GM12878 (cell line): ENCODE data around the gene MFNG. TPM values are rescaled to one million over a fixed set of nuclear protein-coding genes. Genes with fewer than 3 reads are reported as not detected.

Experiments used
- DPF2 ChIP-seq: fragments of 450-650 bp; IDR thresholded peaks from 2 replicates; pipeline ENCODE4 v1.6.1; 2017; ENCODE audit warnings: mild to moderate bottlenecking
- RELA ChIP-seq: fragments of 450-650 bp; IDR thresholded peaks from 2 replicates; pipeline ENCODE4 v1.8.0; 2014; ENCODE audit warnings: borderline replicate concordance; ENCODE audit not compliant: partially characterized antibody
- SPI1 ChIP-seq: IDR thresholded peaks from 2 replicates; pipeline ENCODE4 v1.6.1; 2011; ENCODE audit warnings: low read depth, mild to moderate bottlenecking, low read length, moderate library complexity, borderline replicate concordance; ENCODE audit not compliant: insufficient read depth
- STAT1 ChIP-seq: fragments of 450-650 bp; conservative IDR thresholded peaks from 2 replicates; pipeline ENCODE4 v1.6.1; 2014; ENCODE audit warnings: antibody characterized with exemption, mild to moderate bottlenecking
- TAF1 ChIP-seq: IDR thresholded peaks from 2 replicates; pipeline ENCODE4 v1.6.1; 2011; ENCODE audit warnings: mild to moderate bottlenecking, low read depth, low read length, borderline replicate concordance
- polyA plus RNA-seq, 11 experiments: library from polyadenylated mRNA; depleted of rRNA in 4 of 11; unstranded in 6 of 11; stranded (reverse) in 5 of 11; fragments of >200 nt; fragmentation: Nextera tagmentation in 4 of 11; fragmentation: Illumina TruSeq in 1 of 11; extraction: Ambion mirVana in 4 of 11; extraction: Trizol in 1 of 11; gene quantifications; 1 replicate in 1 of 11; 2 replicates in 10 of 11; pipeline versions ENCODE4 v1.2.1 to v1.2.3, GENCODE V29; 2011 to 2016; ENCODE audit warnings: inconsistent platforms in 2 of 11, missing spikeins in 2 of 11, low read depth in 1 of 11
- total RNA-seq, 4 experiments: library from RNA; depleted of rRNA in 3 of 4; stranded (reverse); fragments of >200 nt in 3 of 4; fragmentation: Illumina TruSeq in 1 of 4; extraction: Trizol in 1 of 4; gene quantifications; 2 replicates each; pipeline versions ENCODE4 v1.2.1 to v1.2.3, GENCODE V29; 2013 to 2021
- TF ChIP-seq, protein P1 (sequence below): IDR thresholded peaks from 2 replicates; pipeline ENCODE4 v1.6.1; 2012; ENCODE audit warnings: improper control_type of control experiment, low read depth, low read length; ENCODE audit not compliant: insufficient replicate concordance
- TF ChIP-seq, protein P2 (sequence below): fragments of 450-650 bp; formaldehyde crosslinking; IDR thresholded peaks from 2 replicates; pipeline ENCODE4 v1.4.0; 2020; ENCODE audit warnings: mild to moderate bottlenecking, moderate library complexity
- TF ChIP-seq, protein P3 (sequence below): IDR thresholded peaks from 2 replicates; pipeline ENCODE4 v1.6.1; 2012; ENCODE audit warnings: low read depth, low read length, improper control_type of control experiment

The MFNG gene
- total and polyA plus RNA-seq, 10 of the 15 experiments (the other 5 are each of a cell fraction or from before 2014, with no cell fraction given) = 11.5 to 117 (median 68.5) TPM

DNA sequence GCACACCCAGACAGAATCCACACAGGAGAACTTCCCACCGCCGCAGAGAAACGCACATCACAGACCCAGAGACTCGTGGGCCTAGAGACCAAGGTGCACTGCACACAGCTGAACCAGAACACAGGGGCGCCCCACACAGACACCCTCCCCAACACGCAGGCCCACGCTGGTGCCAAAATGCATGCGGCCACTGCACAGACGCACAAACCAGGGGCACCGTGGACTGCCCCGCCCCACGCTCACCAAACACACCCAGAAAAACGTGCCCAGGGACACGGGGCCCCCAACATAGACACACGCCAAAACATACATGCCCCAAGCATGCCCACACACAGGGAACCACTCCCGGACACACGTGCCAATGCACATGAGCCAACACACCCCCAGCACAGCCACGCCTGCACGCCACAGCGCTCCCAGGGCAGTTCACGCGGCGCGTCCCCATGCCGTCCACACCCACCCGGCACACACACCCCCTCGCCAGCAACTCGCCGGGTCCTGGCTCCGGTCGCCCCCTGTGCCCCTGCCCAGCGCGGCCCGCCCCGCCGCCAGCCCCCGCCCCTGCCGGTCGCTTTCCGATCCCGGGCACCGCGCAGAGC, 66.7 kb downstream of the MFNG start (continued):
- TF ChIP-seq, protein P1, sequence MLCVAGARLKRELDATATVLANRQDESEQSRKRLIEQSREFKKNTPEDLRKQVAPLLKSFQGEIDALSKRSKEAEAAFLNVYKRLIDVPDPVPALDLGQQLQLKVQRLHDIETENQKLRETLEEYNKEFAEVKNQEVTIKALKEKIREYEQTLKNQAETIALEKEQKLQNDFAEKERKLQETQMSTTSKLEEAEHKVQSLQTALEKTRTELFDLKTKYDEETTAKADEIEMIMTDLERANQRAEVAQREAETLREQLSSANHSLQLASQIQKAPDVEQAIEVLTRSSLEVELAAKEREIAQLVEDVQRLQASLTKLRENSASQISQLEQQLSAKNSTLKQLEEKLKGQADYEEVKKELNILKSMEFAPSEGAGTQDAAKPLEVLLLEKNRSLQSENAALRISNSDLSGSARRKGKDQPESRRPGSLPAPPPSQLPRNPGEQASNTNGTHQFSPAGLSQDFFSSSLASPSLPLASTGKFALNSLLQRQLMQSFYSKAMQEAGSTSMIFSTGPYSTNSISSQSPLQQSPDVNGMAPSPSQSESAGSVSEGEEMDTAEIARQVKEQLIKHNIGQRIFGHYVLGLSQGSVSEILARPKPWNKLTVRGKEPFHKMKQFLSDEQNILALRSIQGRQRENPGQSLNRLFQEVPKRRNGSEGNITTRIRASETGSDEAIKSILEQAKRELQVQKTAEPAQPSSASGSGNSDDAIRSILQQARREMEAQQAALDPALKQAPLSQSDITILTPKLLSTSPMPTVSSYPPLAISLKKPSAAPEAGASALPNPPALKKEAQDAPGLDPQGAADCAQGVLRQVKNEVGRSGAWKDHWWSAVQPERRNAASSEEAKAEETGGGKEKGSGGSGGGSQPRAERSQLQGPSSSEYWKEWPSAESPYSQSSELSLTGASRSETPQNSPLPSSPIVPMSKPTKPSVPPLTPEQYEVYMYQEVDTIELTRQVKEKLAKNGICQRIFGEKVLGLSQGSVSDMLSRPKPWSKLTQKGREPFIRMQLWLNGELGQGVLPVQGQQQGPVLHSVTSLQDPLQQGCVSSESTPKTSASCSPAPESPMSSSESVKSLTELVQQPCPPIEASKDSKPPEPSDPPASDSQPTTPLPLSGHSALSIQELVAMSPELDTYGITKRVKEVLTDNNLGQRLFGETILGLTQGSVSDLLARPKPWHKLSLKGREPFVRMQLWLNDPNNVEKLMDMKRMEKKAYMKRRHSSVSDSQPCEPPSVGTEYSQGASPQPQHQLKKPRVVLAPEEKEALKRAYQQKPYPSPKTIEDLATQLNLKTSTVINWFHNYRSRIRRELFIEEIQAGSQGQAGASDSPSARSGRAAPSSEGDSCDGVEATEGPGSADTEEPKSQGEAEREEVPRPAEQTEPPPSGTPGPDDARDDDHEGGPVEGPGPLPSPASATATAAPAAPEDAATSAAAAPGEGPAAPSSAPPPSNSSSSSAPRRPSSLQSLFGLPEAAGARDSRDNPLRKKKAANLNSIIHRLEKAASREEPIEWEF = no peak
- TF ChIP-seq SPI1 (no peak), STAT1 (no peak), RELA (no peak), DPF2 (no peak), TAF1 (no peak)
- TF ChIP-seq, protein P2, sequence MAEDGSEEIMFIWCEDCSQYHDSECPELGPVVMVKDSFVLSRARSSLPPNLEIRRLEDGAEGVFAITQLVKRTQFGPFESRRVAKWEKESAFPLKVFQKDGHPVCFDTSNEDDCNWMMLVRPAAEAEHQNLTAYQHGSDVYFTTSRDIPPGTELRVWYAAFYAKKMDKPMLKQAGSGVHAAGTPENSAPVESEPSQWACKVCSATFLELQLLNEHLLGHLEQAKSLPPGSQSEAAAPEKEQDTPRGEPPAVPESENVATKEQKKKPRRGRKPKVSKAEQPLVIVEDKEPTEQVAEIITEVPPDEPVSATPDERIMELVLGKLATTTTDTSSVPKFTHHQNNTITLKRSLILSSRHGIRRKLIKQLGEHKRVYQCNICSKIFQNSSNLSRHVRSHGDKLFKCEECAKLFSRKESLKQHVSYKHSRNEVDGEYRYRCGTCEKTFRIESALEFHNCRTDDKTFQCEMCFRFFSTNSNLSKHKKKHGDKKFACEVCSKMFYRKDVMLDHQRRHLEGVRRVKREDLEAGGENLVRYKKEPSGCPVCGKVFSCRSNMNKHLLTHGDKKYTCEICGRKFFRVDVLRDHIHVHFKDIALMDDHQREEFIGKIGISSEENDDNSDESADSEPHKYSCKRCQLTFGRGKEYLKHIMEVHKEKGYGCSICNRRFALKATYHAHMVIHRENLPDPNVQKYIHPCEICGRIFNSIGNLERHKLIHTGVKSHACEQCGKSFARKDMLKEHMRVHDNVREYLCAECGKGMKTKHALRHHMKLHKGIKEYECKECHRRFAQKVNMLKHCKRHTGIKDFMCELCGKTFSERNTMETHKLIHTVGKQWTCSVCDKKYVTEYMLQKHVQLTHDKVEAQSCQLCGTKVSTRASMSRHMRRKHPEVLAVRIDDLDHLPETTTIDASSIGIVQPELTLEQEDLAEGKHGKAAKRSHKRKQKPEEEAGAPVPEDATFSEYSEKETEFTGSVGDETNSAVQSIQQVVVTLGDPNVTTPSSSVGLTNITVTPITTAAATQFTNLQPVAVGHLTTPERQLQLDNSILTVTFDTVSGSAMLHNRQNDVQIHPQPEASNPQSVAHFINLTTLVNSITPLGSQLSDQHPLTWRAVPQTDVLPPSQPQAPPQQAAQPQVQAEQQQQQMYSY (CRISPR knock-in tag) = no peak
- TF ChIP-seq, protein P3, sequence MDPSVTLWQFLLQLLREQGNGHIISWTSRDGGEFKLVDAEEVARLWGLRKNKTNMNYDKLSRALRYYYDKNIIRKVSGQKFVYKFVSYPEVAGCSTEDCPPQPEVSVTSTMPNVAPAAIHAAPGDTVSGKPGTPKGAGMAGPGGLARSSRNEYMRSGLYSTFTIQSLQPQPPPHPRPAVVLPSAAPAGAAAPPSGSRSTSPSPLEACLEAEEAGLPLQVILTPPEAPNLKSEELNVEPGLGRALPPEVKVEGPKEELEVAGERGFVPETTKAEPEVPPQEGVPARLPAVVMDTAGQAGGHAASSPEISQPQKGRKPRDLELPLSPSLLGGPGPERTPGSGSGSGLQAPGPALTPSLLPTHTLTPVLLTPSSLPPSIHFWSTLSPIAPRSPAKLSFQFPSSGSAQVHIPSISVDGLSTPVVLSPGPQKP = no peak

Other genes starting within 250 kb of the MFNG start
Only the 7 nearest of the 12 such genes appear.
- gene ELFN2, start 58.9 kb downstream of the MFNG start, total RNA-seq (2014; rRNA removed) = not detected in 2 replicates
- gene ELFN2, start 58.9 kb downstream of the MFNG start, total RNA-seq (2014; rRNA removed; fragmentation: Illumina TruSeq; extraction: Trizol) = not detected in 2 replicates
- gene ELFN2, start 58.9 kb downstream of the MFNG start, total RNA-seq (2021) = 0.03 and 0.05 TPM in 2 replicates
- 0.03 TPM in 1 of 2 replicates, not detected in the other for gene ELFN2, start 58.9 kb downstream of the MFNG start, polyA plus RNA-seq (2011; rRNA removed)
- not detected in 2 replicates for gene ELFN2, start 58.9 kb downstream of the MFNG start, polyA plus RNA-seq (2014; fragmentation: Illumina TruSeq; extraction: Trizol)
- gene ELFN2, start 58.9 kb downstream of the MFNG start, polyA plus RNA-seq (2014; fragmentation: Nextera tagmentation; extraction: Ambion mirVana) = not detected
- not detected in 2 replicates for gene ELFN2, start 58.9 kb downstream of the MFNG start, polyA plus RNA-seq (2014; rRNA removed)
- not detected for gene ELFN2, start 58.9 kb downstream of the MFNG start, polyA plus RNA-seq (2016; fragmentation: Nextera tagmentation; extraction: Ambion mirVana)
- not detected in 2 replicates for gene CARD10, start 33.0 kb upstream of the MFNG start, total RNA-seq (2014; rRNA removed)
- gene CARD10, start 33.0 kb upstream of the MFNG start, total RNA-seq (2014; rRNA removed; fragmentation: Illumina TruSeq; extraction: Trizol) = not detected in 2 replicates
- 0.08 and 0.21 TPM in 2 replicates for gene CARD10, start 33.0 kb upstream of the MFNG start, total RNA-seq (2021)
- 0.04 and 0.10 TPM in 2 replicates for gene CARD10, start 33.0 kb upstream of the MFNG start, polyA plus RNA-seq (2011; rRNA removed)
- gene CARD10, start 33.0 kb upstream of the MFNG start, polyA plus RNA-seq (2014; fragmentation: Illumina TruSeq; extraction: Trizol) = not detected in 2 replicates
- not detected for gene CARD10, start 33.0 kb upstream of the MFNG start, polyA plus RNA-seq (2014; fragmentation: Nextera tagmentation; extraction: Ambion mirVana)
- gene CARD10, start 33.0 kb upstream of the MFNG start, polyA plus RNA-seq (2014; rRNA removed) = 0.10 TPM in 1 of 2 replicates, not detected in the other
- gene CARD10, start 33.0 kb upstream of the MFNG start, polyA plus RNA-seq (2016; fragmentation: Nextera tagmentation; extraction: Ambion mirVana) = not detected
- not detected in 2 replicates for gene CDC42EP1, start 74.1 kb upstream of the MFNG start, total RNA-seq (2014; rRNA removed)
- gene CDC42EP1, start 74.1 kb upstream of the MFNG start, total RNA-seq (2014; rRNA removed; fragmentation: Illumina TruSeq; extraction: Trizol) = not detected in 2 replicates
- 0.19 and 0.33 TPM in 2 replicates for gene CDC42EP1, start 74.1 kb upstream of the MFNG start, total RNA-seq (2021)
- gene CDC42EP1, start 74.1 kb upstream of the MFNG start, polyA plus RNA-seq (2011; rRNA removed) = not detected in 2 replicates
- gene CDC42EP1, start 74.1 kb upstream of the MFNG start, polyA plus RNA-seq (2014; fragmentation: Illumina TruSeq; extraction: Trizol) = not detected in 2 replicates
- gene CDC42EP1, start 74.1 kb upstream of the MFNG start, polyA plus RNA-seq (2014; fragmentation: Nextera tagmentation; extraction: Ambion mirVana) = not detected
- gene CDC42EP1, start 74.1 kb upstream of the MFNG start, polyA plus RNA-seq (2014; rRNA removed) = 0.04 TPM in 1 of 2 replicates, not detected in the other
- gene CDC42EP1, start 74.1 kb upstream of the MFNG start, polyA plus RNA-seq (2016; fragmentation: Nextera tagmentation; extraction: Ambion mirVana) = under 1 TPM in 1 of 2 experiments, not detected in 1; 0.09 TPM
- 0.56 and 0.60 TPM in 2 replicates for gene LGALS2, start 93.7 kb upstream of the MFNG start, total RNA-seq (2014; rRNA removed)
- gene LGALS2, start 93.7 kb upstream of the MFNG start, total RNA-seq (2014; rRNA removed; fragmentation: Illumina TruSeq; extraction: Trizol) = 0.58 and 0.69 TPM in 2 replicates
- 0.67 and 0.85 TPM in 2 replicates for gene LGALS2, start 93.7 kb upstream of the MFNG start, total RNA-seq (2021)
- gene LGALS2, start 93.7 kb upstream of the MFNG start, polyA plus RNA-seq (2011; rRNA removed) = 1.2 and 2.7 TPM in 2 replicates
- gene LGALS2, start 93.7 kb upstream of the MFNG start, polyA plus RNA-seq (2014; fragmentation: Illumina TruSeq; extraction: Trizol) = 0.56 TPM in 1 of 2 replicates, not detected in the other
- 1 to 10 TPM; 1.8 to 2.9 TPM for gene LGALS2, start 93.7 kb upstream of the MFNG start, polyA plus RNA-seq (2014; fragmentation: Nextera tagmentation; extraction: Ambion mirVana)
- 0.77 and 1.9 TPM in 2 replicates for gene LGALS2, start 93.7 kb upstream of the MFNG start, polyA plus RNA-seq (2014; rRNA removed)
- gene LGALS2, start 93.7 kb upstream of the MFNG start, polyA plus RNA-seq (2016; fragmentation: Nextera tagmentation; extraction: Ambion mirVana) = under 1 TPM in 1 of 2 experiments, not detected in 1; 0.38 TPM
- 43.1 and 53.4 TPM in 2 replicates for gene GGA1, start 122.5 kb upstream of the MFNG start, total RNA-seq (2014; rRNA removed)
- 29.1 and 30.4 TPM in 2 replicates for gene GGA1, start 122.5 kb upstream of the MFNG start, total RNA-seq (2014; rRNA removed; fragmentation: Illumina TruSeq; extraction: Trizol)
- gene GGA1, start 122.5 kb upstream of the MFNG start, total RNA-seq (2021) = 55.0 and 63.4 TPM in 2 replicates
- 38.7 and 43.7 TPM in 2 replicates for gene GGA1, start 122.5 kb upstream of the MFNG start, polyA plus RNA-seq (2011; rRNA removed)
- gene GGA1, start 122.5 kb upstream of the MFNG start, polyA plus RNA-seq (2014; fragmentation: Illumina TruSeq; extraction: Trizol) = 23.4 and 31.6 TPM in 2 replicates
- 1 to 10 TPM; 1.4 to 4.8 TPM for gene GGA1, start 122.5 kb upstream of the MFNG start, polyA plus RNA-seq (2014; fragmentation: Nextera tagmentation; extraction: Ambion mirVana)
- gene GGA1, start 122.5 kb upstream of the MFNG start, polyA plus RNA-seq (2014; rRNA removed) = 77.8 and 79.4 TPM in 2 replicates
- 10 to 100 TPM; 45.0 to 48.0 TPM for gene GGA1, start 122.5 kb upstream of the MFNG start, polyA plus RNA-seq (2016; fragmentation: Nextera tagmentation; extraction: Ambion mirVana)
- 34.0 and 37.5 TPM in 2 replicates for gene SH3BP1, start 153.3 kb upstream of the MFNG start, total RNA-seq (2014; rRNA removed)
- gene SH3BP1, start 153.3 kb upstream of the MFNG start, total RNA-seq (2014; rRNA removed; fragmentation: Illumina TruSeq; extraction: Trizol) = 16.8 and 17.9 TPM in 2 replicates
- 67.0 and 70.5 TPM in 2 replicates for gene SH3BP1, start 153.3 kb upstream of the MFNG start, total RNA-seq (2021)
- gene SH3BP1, start 153.3 kb upstream of the MFNG start, polyA plus RNA-seq (2011; rRNA removed) = 14.5 and 27.0 TPM in 2 replicates
- 22.9 and 58.6 TPM in 2 replicates for gene SH3BP1, start 153.3 kb upstream of the MFNG start, polyA plus RNA-seq (2014; fragmentation: Illumina TruSeq; extraction: Trizol)
- 1 to 10 TPM in 1 of 2 experiments, under 1 TPM in 1; 0.29 to 1.1 TPM for gene SH3BP1, start 153.3 kb upstream of the MFNG start, polyA plus RNA-seq (2014; fragmentation: Nextera tagmentation; extraction: Ambion mirVana)
- 31.7 and 43.3 TPM in 2 replicates for gene SH3BP1, start 153.3 kb upstream of the MFNG start, polyA plus RNA-seq (2014; rRNA removed)
- 1 to 10 TPM; 4.8 to 9.9 TPM for gene SH3BP1, start 153.3 kb upstream of the MFNG start, polyA plus RNA-seq (2016; fragmentation: Nextera tagmentation; extraction: Ambion mirVana)
- gene PDXP, start 172.3 kb upstream of the MFNG start, total RNA-seq (2014; rRNA removed) = 36.8 and 41.1 TPM in 2 replicates
- 27.2 and 29.7 TPM in 2 replicates for gene PDXP, start 172.3 kb upstream of the MFNG start, total RNA-seq (2014; rRNA removed; fragmentation: Illumina TruSeq; extraction: Trizol)
- 38.6 and 44.7 TPM in 2 replicates for gene PDXP, start 172.3 kb upstream of the MFNG start, total RNA-seq (2021)
- gene PDXP, start 172.3 kb upstream of the MFNG start, polyA plus RNA-seq (2011; rRNA removed) = 25.4 and 39.4 TPM in 2 replicates
- gene PDXP, start 172.3 kb upstream of the MFNG start, polyA plus RNA-seq (2014; fragmentation: Illumina TruSeq; extraction: Trizol) = 30.1 and 40.0 TPM in 2 replicates
- gene PDXP, start 172.3 kb upstream of the MFNG start, polyA plus RNA-seq (2014; fragmentation: Nextera tagmentation; extraction: Ambion mirVana) = 10 to 100 TPM in 1 of 2 experiments, 1 to 10 TPM in 1; 9.8 to 15.2 TPM
- gene PDXP, start 172.3 kb upstream of the MFNG start, polyA plus RNA-seq (2014; rRNA removed) = 56.7 and 57.9 TPM in 2 replicates
- 1 to 10 TPM; 4.4 to 4.8 TPM for gene PDXP, start 172.3 kb upstream of the MFNG start, polyA plus RNA-seq (2016; fragmentation: Nextera tagmentation; extraction: Ambion mirVana)